NCI-H1092 (cell line): ENCODE results near the gene NUP133.
"Not testable (repeated sequence)": the region's sequence is repeated elsewhere in the genome, so short reads cannot be mapped to it uniquely, and the experiment has no call there.

Experiments
- DNase-seq: peaks from one replicate; lab custom pipeline; 2025; lab: John Stamatoyannopoulos, UW

NUP133 gene

DNA sequence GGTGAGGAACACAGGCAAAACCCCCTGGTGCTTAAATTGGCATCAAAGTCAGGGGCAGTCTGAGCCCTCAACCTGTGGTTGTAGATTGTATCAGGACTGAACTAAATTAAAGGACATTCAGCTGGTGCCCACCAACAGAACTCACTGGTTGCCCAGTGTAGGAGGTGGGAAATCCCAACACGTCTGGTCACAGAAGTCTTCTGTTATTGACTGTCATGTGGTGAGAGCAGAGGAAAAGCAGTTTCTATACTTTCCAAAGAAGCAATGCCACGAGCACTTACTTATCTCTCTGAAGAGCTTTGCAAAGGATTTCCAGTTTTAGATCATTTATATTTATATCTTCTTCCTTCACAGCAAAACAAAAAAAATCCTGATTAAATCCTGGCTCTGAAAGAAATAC is 59.3 kb downstream of the NUP133 start:
- DNase-seq = no peak

DNA sequence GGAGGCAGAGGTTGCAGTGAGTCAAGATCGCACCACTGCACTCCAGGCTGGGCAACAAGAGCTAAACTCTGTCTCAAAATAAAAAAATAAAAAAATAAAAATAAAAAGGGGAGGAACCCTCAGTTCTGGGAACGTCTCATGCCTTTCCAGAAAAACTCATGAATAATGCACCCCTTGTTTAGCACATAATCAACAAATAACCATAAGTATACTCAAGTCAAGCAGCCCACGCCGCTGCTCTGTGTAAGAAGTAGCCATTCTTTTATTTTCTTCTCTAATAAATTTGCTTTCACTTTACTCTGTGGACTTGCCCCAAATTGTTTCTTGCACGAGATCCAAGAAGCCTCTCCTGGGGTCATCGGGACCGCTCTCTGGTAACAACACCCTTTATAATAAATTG is 59.8 kb downstream of the NUP133 start:
- no peak for DNase-seq

- no peak for DNase-seq
Measured at GRCh38 chr1:229447809-229448252, 60.3 kb downstream of the NUP133 start.

DNA sequence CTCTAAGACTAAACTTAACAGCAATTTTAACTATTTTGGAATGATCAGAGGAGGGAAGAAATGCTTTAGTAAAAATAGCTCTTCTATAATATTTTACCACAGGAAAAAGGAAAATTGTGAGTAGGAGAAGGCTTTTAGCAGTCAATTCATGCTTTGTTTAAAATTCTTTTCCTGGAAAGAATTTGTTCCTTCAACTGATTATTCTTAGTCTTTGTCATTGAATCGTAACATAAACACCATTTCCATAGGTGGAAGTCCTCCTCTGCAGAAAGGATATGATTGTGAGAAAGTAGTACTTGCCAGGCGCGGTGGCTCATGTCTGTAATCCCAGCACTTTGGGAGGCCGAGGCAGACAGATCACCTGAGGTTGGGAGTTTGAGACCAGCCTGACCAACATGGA is 62.3 kb downstream of the NUP133 start:
- no peak for DNase-seq

GRCh38 chr1:229440851-229441537 is 67.1 kb downstream of the NUP133 start:
- no peak for DNase-seq

- DNase-seq = no peak
Measured at GRCh38 chr1:229438021-229438420, 70.1 kb downstream of the NUP133 start.

GRCh38 chr1:229437443-229437842 is 70.7 kb downstream of the NUP133 start:
- no peak for DNase-seq

DNA sequence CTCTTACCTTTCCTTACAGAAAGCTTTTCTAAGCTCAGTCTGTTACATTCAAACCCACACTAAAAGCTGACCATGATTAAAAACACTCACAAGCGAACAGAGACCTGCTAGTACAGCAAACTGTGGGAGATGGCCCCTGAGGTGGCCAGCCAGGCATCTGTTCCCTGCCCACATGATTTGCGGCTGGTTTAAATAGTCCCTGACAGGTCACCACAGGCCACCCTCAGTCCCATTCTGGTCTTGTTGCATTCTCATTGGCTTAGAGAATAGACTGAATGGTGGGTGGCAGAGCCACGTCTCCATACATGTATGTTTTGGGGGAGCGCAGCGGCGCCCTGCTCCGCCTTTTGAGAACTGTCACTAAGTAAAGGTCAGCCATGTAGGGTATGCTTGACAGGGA is 71.9 kb downstream of the NUP133 start:
- no peak for DNase-seq

DNA sequence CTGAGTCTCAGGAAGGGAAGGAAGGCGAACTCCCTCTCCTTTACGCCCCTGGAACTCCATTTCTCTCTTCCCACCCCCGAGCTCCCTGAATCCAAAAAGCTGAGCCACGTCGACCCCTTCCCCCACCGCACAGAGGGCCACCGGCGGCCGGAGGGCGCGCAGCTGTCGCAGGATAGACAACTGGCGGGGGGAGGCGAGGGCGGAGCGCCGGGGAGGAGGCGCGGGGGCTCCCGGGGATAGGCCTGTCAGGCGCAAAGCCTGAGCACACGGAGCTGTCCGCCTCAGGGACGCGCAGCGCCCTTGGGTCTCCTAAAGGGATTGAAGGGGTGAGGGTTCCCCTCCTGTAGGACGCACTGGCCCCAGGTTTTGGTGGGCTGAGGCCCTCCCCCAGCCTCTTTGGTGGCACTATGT is 73.5 kb downstream of the NUP133 start:
- peak; percentile 43 for DNase-seq

GRCh38 chr1:229434005-229434640 is 74.0 kb downstream of the NUP133 start, which contains the start of gene ACTA1:
Gene ACTA1, minus strand, starts transcription at chr1:229434094. Its CDS starts 979 bp downstream, at chr1:229433115.
- DNase-seq = no peak

- DNase-seq = no peak
Measured at GRCh38 chr1:229433364-229434004, 74.7 kb downstream of the NUP133 start.

- DNase-seq = no peak
Measured at GRCh38 chr1:229432905-229433304, 75.2 kb downstream of the NUP133 start.

DNA sequence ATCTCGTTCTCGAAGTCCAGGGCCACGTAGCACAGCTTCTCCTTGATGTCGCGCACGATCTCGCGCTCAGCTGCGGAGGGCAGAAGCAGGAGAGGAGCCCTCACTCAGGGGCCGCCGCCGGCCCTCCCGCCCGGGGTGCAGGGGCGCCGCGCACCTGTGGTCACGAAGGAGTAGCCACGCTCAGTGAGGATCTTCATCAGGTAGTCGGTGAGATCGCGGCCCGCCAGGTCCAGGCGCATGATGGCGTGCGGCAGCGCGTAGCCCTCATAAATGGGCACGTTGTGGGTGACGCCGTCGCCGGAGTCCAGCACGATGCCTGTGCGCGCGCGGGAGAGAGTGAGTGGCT is 76.1 kb downstream of the NUP133 start:
- DNase-seq = no peak

GRCh38 chr1:229431284-229432115 is 76.6 kb downstream of the NUP133 start:
- no peak for DNase-seq

- no peak for DNase-seq
Measured at GRCh38 chr1:229430761-229431283, 77.3 kb downstream of the NUP133 start.

DNA sequence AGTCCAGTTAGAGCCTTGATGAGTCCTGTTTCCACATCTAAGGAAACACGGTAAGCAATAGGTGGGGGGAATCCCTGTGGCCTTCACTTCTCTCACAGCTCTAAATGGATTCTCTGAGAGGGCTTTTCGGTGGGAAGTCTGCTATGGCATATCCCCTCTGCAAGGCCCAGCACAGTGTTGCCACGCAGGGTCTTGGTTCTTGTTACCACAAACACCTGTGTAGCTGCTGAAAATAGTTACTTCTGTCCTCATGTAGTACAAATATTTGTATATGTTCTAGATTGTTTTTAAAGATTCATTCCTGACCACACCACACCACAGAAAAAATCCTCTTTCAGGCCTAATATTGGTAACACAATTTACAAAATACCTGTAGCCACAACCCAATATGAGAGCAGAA is 79.9 kb downstream of the NUP133 start:
- DNase-seq = no peak

DNA sequence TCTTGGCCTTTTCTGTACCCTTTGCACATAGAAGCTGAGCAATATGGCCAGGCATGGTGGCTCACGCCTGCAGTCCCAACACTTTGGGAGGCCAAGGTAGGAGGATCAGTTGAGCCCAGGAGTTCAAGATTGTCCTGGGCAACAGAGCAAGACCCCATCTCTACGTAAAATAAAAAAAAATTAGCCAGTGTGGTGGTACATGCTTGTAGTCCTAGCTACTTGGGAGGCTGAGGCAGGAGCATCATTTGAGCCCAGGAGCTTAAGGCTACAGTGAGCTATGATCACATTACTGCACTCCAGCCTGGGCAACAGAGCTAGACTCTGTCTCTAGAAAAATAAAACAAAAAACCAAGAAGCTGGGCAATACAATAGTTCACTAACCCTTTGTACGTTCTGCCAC is 80.6 kb downstream of the NUP133 start:
- DNase-seq = no peak

- DNase-seq = no peak
Measured at GRCh38 chr1:229425564-229426159, 82.5 kb downstream of the NUP133 start.

GRCh38 chr1:229420765-229421164 is 87.4 kb downstream of the NUP133 start:
- DNase-seq = no peak

- DNase-seq = no peak
Measured at GRCh38 chr1:229420224-229420623, 87.9 kb downstream of the NUP133 start.

DNA sequence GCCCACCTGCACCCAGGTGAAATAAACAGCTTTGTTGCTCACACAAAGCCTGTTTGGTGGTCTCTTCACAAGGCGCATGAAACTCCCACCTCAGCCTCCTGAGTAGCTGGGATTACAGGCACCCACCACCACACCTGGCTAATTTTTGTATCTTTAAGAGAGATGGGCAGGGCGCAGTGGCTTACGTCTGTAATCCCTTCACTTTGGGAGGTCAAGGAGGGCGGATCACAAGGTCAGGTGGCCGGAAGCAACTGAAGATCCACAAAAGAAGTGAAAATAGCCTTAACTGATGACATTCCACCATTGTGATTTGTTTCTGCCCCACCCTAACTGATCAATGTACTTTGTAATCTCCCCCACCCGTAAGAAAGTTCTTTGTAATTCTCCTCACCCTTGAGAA is 89.6 kb downstream of the NUP133 start:
- DNase-seq = not testable (repeated sequence)

- DNase-seq = not testable (repeated sequence)
Measured at GRCh38 chr1:229412810-229413209, 95.3 kb downstream of the NUP133 start.
